Left colon (tissue), 2 donors: ENCODE data around the gene PDLIM1. TPM values are rescaled to one million over a fixed set of nuclear protein-coding genes. Genes with fewer than 3 reads are reported as not detected.
"Not testable (repeated sequence)": the region's sequence is repeated elsewhere in the genome, so short reads cannot be mapped to it uniquely, and the experiment has no call there.

Experiments
- ATAC-seq: fragments of 200-7000 bp; cut with Tn5 transposase; one replicate; pipeline ENCODE4 v1.9.1; 2020; ENCODE audit warnings: mild to moderate bottlenecking, moderate library complexity
- DNase-seq, 2 donors: peaks; one replicate each; pipeline ENCODE4 v3.0.0-alpha.2; 2020
- intact Hi-C, 2 donors: fragments of 100-400 bp; cut with DNase I in 1 of 2; cut with micrococcal nuclease in 1 of 2; formaldehyde crosslinking; loops; one replicate each; pipeline versions ENCODE4 v1.11.2 to v1.14.0; 2022; cut with DNase I, micrococcal nuclease
- total RNA-seq, 2 donors: library from RNA; stranded (reverse); fragmentation: NEBNext Ultra II Directional; extraction: Animal tissue kit (Norgen Biotek cat#: 25700); gene quantifications; one replicate each; pipeline ENCODE4 v1.2.1, GENCODE V29; 2021
- donor health status: DM: no; HTN: no; CAD: no.
- donor health status: DM: yes; HTN: yes; CAD: no.

Gene PDLIM1
- total RNA-seq, 2 donors from 2014 or later: 342 to 417 TPM

GRCh38 chr10:95234951-95235350 is 55.9 kb downstream of the PDLIM1 start:
- intact Hi-C loops: no loop called here
- DNase-seq: no peak
- ATAC-seq: no peak

DNA sequence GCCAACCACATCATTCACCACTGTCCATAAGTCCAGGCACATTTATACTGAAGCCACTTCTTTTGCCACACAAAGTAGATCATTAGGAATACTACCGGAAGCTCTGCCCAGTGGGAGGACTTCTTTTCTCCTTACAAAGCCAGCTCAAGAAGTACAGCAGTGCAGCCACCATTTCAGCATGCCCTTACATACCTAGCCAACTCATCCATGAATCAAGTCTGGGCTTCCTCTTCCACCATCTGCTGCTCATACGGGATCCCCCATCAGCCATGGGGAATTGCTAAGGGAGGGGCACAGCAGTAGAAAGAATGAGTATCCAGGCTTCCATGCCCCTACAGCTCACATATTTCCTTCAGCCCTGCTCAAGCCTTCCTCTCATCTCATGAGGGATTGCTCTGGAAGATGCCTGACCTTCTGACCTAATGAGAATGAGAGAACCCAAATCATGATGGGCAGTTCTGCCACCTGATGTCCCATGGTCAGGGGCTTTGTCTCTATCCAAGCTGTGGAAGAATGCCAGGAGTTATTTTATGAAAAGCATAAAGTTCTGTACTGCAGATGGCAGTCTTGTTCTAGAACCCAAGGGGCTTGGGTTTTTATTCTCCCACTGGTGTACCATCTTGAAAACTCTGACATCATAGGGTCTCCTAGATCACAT is 57.3 kb downstream of the PDLIM1 start:
- ATAC-seq: no peak
- no peak for DNase-seq
- intact Hi-C loops: no loop called here

DNA sequence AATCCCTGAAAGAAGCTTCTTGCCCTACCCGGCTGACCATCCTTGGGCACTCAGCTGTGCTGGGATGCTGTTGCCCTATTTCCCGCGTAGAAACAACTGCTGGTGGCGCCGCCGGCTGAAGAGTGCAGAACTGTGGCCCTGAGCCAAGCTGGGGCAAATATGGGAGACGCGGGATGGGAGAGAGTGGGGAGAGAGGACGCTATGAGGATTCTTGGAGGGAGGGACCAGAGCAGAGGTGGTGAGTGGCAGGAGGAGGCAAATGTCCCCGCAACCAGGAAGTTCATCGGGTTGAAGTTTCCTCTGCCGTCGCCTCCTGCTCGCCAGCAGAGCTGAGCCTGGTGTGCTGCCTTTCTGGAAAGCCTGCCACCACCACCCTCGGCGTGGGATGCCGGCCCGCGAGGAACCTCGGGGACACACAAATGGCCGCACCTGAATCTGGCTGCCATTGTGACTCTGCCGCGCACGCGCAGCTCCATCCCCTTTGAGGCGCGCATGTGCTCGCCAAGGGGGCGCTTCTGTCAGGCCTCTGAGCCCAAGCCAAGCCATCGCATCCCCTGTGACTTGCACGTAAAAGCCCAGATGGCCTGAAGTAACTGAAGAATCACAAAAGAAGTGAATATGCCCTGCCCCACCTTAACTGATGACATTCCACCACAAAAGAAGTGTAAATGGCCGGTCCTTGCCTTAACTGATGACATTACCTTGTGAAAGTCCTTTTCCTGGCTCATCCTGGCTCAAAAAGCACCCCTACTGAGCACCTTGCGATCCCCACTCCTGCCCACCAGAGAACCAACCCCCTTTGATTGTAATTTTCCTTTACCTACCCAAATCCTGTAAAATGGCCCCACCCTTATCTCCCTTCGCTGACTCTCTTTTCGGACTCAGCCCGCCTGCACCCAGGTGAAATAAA is 59.9 kb downstream of the PDLIM1 start:
- intact Hi-C loops: not testable (repeated sequence)
- DNase-seq (peak in 1 of 2 donors; percentile 50), ATAC-seq (peak; percentile 51)

GRCh38 chr10:95229724-95230627 is 60.8 kb downstream of the PDLIM1 start:
- intact Hi-C loops: no loop called here
- DNase-seq: no peak
- ATAC-seq: peak; percentile 23

GRCh38 chr10:95228934-95229723 is 61.7 kb downstream of the PDLIM1 start:
- DNase-seq, ATAC-seq, intact Hi-C loops: not testable (repeated sequence)

DNA sequence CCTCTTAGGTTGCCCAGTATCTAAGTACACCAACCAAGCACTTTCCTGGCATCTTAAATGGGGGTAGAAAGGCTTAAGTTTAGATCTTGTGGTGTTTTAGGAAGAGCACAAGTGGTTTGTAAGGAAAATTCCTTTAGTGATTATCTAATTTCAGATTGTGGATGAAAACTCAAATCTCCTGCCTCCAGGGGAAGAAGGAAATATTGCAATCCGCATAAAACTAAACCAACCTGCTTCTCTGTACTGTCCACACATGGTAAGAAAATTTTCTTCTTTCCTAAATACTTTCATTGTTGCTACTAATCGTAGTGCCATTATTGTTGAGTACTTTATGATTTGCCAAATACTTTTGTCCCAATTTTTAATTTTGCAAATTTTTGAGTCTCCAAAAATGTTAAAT is 65.7 kb downstream of the PDLIM1 start:
- ATAC-seq (no peak), DNase-seq (no peak)
- intact Hi-C loops: no loop called here

DNA sequence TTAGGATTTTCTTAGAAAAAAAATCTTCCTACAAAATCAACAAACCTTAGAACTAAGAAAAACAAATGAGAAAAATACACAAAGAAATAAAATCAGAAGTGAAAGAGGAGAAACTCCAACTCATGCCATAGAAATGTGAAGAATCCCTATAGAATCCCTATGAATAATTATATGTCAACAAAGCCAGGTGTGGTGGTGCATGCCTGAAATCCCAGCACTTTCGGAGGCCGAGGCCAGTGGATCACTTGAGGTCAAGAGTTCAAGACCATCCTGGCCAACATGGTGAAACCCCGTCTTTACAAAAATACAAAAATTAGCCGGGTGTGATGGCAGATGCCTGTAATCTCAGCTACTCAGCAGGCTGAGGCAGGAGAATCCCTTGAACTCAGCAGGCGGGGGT is 69.7 kb downstream of the PDLIM1 start:
- intact Hi-C loops: no loop called here
- DNase-seq (no peak), ATAC-seq (no peak)

DNA sequence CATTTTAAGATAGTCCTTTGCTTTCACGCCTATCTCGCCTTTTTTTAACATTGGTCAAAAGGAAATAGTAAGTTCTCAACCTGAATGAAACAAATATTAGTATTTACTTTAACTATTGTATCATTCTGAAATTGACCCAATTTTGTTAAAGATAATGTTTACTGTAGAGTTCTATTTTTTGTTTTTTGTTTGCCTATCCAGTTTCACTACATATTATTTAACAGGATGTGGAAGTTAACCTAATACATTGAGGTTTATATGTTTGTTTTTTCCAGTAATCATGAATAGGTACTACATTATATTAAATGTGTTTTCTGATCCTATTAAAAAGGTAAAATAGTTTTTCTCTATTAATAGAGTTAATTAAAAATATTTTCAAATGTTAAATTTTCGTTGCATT is 70.3 kb downstream of the PDLIM1 start:
- intact Hi-C loops: no loop called here

DNA sequence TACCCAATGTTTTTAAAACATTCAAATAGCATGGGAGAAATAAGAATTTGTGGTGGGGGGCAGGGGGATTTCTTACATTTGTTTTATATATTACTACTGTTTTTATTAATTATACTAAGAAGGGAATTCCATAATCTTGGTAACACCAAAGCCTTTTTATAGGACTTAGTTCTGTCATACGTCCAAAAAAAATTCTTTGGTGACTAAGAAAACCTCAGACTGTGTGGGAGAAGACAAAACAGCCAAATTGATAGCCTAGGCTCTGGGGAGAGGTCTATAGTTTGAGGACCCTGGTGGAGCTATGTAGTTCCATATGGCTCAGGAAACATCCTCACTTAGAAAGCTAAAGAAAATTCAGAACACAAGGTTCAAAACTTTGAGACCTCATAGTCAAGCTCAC is 73.3 kb downstream of the PDLIM1 start:
- ATAC-seq: no peak
- intact Hi-C loops: no loop called here

More for the DNA sequence above, 70.3 kb downstream of the PDLIM1 start:
- DNase-seq: no peak
- ATAC-seq: no peak

GRCh38 chr10:95214793-95215192 is 76.0 kb downstream of the PDLIM1 start:
- no peak for ATAC-seq
- no peak for DNase-seq
- intact Hi-C loops: no loop called here

More for the DNA sequence above, 73.3 kb downstream of the PDLIM1 start:
- no peak for DNase-seq

- intact Hi-C loops: no loop called here
- no peak for ATAC-seq
- DNase-seq: no peak
These were observed 76.4 kb downstream of the PDLIM1 start for GRCh38 chr10:95214369-95214768.

DNA sequence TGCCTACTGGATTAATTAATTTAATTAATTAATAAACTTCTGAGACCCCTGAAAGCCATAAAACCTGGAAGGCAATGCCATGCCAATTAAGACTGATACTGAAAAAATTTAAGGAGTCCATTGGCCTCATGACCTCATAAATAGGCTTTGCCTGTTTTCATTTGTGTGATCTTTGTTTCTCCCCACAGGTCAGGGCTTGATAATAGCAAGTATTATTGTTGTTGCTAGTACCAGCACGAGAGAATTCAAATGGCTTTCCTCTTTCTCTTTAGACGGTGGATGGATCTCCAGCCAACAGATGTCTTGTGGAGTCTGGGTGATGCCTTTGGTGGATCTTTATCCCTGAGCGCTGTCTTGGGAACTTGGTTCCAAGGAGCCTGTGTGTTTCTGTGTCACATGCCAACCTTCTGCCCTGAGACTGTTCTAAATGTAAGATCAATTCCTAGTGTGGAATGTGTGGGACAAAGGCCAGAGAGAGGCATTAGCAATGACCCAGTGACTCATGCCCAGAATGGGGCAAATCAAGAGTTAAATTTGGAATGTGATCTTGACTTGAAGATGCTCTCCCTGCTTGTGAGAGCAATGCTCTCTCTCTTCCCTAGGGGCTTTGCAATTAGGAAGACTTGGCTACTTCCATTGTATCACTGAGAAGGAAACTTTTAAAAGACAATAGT is 79.1 kb downstream of the PDLIM1 start:
- no peak for ATAC-seq
- intact Hi-C loops: no loop called here
- no peak for DNase-seq

DNA sequence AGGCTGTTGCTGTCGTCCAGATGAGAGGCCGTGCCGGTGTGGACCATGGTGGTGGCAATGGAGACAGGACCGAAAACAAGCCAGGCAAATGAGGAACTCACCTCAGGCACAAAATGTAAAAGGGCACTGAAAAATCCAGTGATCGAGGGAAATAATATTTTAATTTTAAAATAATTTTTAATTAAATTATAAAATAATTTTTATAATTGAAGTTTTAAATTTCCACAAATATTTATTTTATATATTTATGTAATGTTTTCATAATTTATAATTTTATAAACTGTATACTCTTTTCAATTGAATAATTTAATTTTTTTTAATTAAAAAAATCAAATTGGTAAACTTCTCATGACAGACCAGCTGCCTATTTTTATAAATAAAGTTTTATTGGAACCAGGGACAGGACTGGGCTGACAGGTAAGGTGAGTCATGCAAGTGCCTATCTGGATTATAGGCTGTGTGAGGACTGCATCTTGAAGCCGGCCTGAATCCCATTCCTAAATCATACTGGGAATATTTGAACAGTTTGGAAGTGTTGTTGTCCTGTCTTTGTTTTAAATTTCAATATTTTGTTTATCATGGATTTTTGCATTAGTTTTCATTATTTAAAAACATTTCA is 81.2 kb downstream of the PDLIM1 start:
- ATAC-seq: no peak
- intact Hi-C loops: no loop called here
- no peak for DNase-seq

- intact Hi-C loops: no loop called here
- DNase-seq: no peak
- no peak for ATAC-seq
These were observed 82.0 kb downstream of the PDLIM1 start for GRCh38 chr10:95208702-95209391.

DNA sequence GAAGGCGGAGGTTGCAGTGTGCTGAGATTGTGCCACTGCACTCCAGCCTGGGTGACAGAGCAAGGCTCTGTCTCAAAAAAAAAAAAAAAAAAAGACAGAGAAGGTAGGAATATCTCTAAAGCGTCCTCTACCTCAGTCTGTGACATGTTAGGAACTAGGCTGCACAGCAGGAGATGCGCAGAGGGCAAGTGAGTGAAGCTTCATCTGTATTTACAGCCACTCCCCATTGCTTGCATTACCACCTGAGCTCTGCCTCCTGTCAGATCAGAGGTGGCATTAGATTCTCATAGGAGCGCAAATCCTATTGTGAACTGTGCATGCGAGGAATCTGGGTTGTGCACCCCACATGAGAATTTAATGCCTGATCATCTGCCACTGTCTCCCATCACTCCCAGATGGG is 87.9 kb downstream of the PDLIM1 start:
- intact Hi-C loops, ATAC-seq: not testable (repeated sequence)

GRCh38 chr10:95201736-95202135 is 89.1 kb downstream of the PDLIM1 start:
- intact Hi-C loops: no loop called here
- no peak for ATAC-seq
- DNase-seq: no peak

More for the DNA sequence above, 87.9 kb downstream of the PDLIM1 start:
- DNase-seq: not testable (repeated sequence)

DNA sequence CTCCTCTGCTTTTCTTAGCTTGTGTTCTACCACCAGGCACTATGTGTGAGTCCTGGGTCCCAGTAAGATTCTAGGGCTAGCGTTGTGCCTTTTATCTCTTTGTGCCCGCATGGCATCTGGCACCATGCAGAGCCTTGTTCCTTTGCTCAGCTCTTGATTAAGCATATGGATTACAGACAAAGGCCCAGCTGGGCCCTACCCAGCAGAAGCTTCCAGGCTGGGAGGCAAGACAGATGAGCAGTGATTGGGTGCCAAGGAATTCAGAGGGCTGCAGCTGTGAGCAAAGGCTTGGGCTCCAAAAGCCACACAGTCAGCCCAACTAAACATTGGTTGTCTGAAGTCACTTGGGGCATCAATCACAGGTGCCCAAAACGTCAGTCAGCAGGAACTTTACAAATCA is 94.8 kb downstream of the PDLIM1 start:
- ATAC-seq: no peak
- intact Hi-C loops: no loop called here
- no peak for DNase-seq
